H9 (cell line): ENCODE measurements around the gene OVOL1. TPM values are rescaled to one million over a fixed set of nuclear protein-coding genes. Genes with fewer than 3 reads are reported as not detected.

Experiments
- DNase-seq: peaks from one replicate; pipeline ENCODE4 v3.0.0-alpha.2; 2017
- H2AFZ ChIP-seq: one replicate; pipeline ENCODE4 v1.6.1; 2013; ENCODE audit warnings: mild to moderate bottlenecking, low read length, control low read depth, moderate library complexity
- H2AK5ac ChIP-seq: 2 replicates; pipeline ENCODE4 v1.6.1; 2013; ENCODE audit warnings: low read length, control low read depth, mixed read lengths; ENCODE audit not compliant: insufficient read length
- H2BK120ac ChIP-seq: one replicate; pipeline ENCODE4 v1.6.1; 2013; ENCODE audit warnings: low read depth, mild to moderate bottlenecking, low read length, control low read depth, inconsistent platforms; ENCODE audit not compliant: poor library complexity, severe bottlenecking
- H2BK12ac ChIP-seq: 2 replicates; pipeline ENCODE4 v1.6.1; 2013; ENCODE audit warnings: low read length, control low read depth, mixed read lengths, low read depth; ENCODE audit not compliant: insufficient read length
- H2BK15ac ChIP-seq: 2 replicates; pipeline ENCODE4 v1.6.1; 2013; ENCODE audit warnings: low read depth, low read length, control low read depth
- H2BK20ac ChIP-seq: one replicate; pipeline ENCODE4 v1.6.1; 2013; ENCODE audit warnings: low read depth, mild to moderate bottlenecking, low read length, control low read depth, inconsistent platforms; ENCODE audit not compliant: poor library complexity, severe bottlenecking
- H2BK5ac ChIP-seq: 2 replicates; pipeline ENCODE4 v1.6.1; 2013; ENCODE audit warnings: low read length, control low read depth, mixed read lengths; ENCODE audit not compliant: insufficient read length
- H3K14ac ChIP-seq: 2 replicates; pipeline ENCODE4 v1.6.1; 2013; ENCODE audit warnings: low read length, control low read depth; ENCODE audit not compliant: insufficient read depth
- H3K18ac ChIP-seq: 2 replicates; pipeline ENCODE4 v1.6.1; 2013; ENCODE audit warnings: low read depth, mild to moderate bottlenecking, mixed read lengths, low read length, control low read depth; ENCODE audit not compliant: insufficient read length
- H3K23ac ChIP-seq: 2 replicates; pipeline ENCODE4 v1.6.1; 2013; ENCODE audit warnings: low read length, control low read depth, mixed read lengths, low read depth; ENCODE audit not compliant: insufficient read length
- H3K23me2 ChIP-seq: 2 replicates; pipeline ENCODE4 v1.6.1; 2013; ENCODE audit warnings: low read depth, mild to moderate bottlenecking, mixed read lengths, low read length, control low read depth; ENCODE audit not compliant: insufficient read length, poor library complexity, severe bottlenecking
- H3K27ac ChIP-seq: 2 replicates; pipeline ENCODE4 v1.5.1; 2013; ENCODE audit warnings: low read length, control low read depth, mixed read lengths, low read depth; ENCODE audit not compliant: insufficient read length
- H3K27me3 ChIP-seq: 2 replicates; pipeline ENCODE4 v1.6.1; 2013; ENCODE audit warnings: low read length, control low read depth, inconsistent platforms; ENCODE audit not compliant: insufficient read depth
- H3K4ac ChIP-seq: 2 replicates; pipeline ENCODE4 v1.6.1; 2013; ENCODE audit warnings: low read depth, mild to moderate bottlenecking, control low read depth, inconsistent platforms, low read length, moderate library complexity
- H3K4me1 ChIP-seq: 2 replicates; pipeline ENCODE4 v1.6.1; 2013; ENCODE audit warnings: low read length, control low read depth, inconsistent platforms; ENCODE audit not compliant: insufficient read depth
- H3K4me2 ChIP-seq: 2 replicates; pipeline ENCODE4 v1.6.1; 2013; ENCODE audit warnings: low read length, control low read depth, mixed read lengths; ENCODE audit not compliant: insufficient read length, insufficient read depth
- H3K56ac ChIP-seq: 2 replicates; pipeline ENCODE4 v1.6.1; 2013; ENCODE audit warnings: low read depth, mild to moderate bottlenecking, mixed read lengths, low read length, control low read depth; ENCODE audit not compliant: insufficient read length
- H3K79me1 ChIP-seq: 2 replicates; pipeline ENCODE4 v1.6.1; 2013; ENCODE audit warnings: low read depth, mild to moderate bottlenecking, moderate library complexity, low read length, control low read depth, inconsistent platforms; ENCODE audit not compliant: insufficient read depth, poor library complexity, severe bottlenecking
- H3K79me2 ChIP-seq: 2 replicates; pipeline ENCODE4 v1.6.1; 2013; ENCODE audit warnings: low read length, control low read depth, inconsistent platforms; ENCODE audit not compliant: insufficient read depth
- H3K9ac ChIP-seq: 2 replicates; pipeline ENCODE4 v1.6.1; 2013; ENCODE audit warnings: low read length, control low read depth, mixed read lengths; ENCODE audit not compliant: insufficient read length; ENCODE audit errors: extremely low read depth
- H3K9me3 ChIP-seq: one replicate; pipeline ENCODE4 v1.6.1; 2013; ENCODE audit warnings: low read depth, low read length, inconsistent platforms; ENCODE audit not compliant: control insufficient read depth
- H3T11ph ChIP-seq: one replicate; pipeline ENCODE4 v1.6.1; 2013; ENCODE audit warnings: mild to moderate bottlenecking, low read length, control low read depth, inconsistent platforms
- H4K20me1 ChIP-seq: one replicate; pipeline ENCODE4 v1.6.1; 2013; ENCODE audit not compliant: control insufficient read depth, insufficient read length, insufficient read depth
- H4K5ac ChIP-seq: 2 replicates; pipeline ENCODE4 v1.6.1; 2013; ENCODE audit warnings: low read depth, mild to moderate bottlenecking, mixed read lengths, low read length, control low read depth; ENCODE audit not compliant: insufficient read length
- H4K8ac ChIP-seq: replicated peaks from 2 replicates; pipeline ENCODE4 v1.6.1; 2013; ENCODE audit warnings: low read length, control low read depth, mixed read lengths, low read depth; ENCODE audit not compliant: insufficient read length
- H4K91ac ChIP-seq: 2 replicates; pipeline ENCODE4 v1.6.1; 2013; ENCODE audit warnings: low read depth, mild to moderate bottlenecking, moderate library complexity, mixed read lengths, low read length, control low read depth; ENCODE audit not compliant: insufficient read length
- H3K27ac Mint-ChIP-seq, 3 experiments: 2 replicates in 2 of 3; 3 replicates in 1 of 3; pipeline ENCODE4 v1.8.0; 2020 to 2021; ENCODE audit warnings: mixed read lengths in 3 of 3, mild to moderate bottlenecking in 1 of 3, moderate library complexity in 1 of 3
- H3K27me3 Mint-ChIP-seq: 2 replicates; pipeline ENCODE4 v1.8.0; 2021; ENCODE audit warnings: low read depth, mild to moderate bottlenecking, moderate library complexity, mixed read lengths
- H3K36me3 Mint-ChIP-seq, 3 experiments: 2 replicates in 2 of 3; 3 replicates in 1 of 3; pipeline ENCODE4 v1.8.0; 2020 to 2021; ENCODE audit warnings: low read depth in 3 of 3, mixed read lengths in 3 of 3; ENCODE audit not compliant: insufficient read depth in 1 of 3
- H3K4me1 Mint-ChIP-seq, 2 experiments: 2 replicates each; pipeline ENCODE4 v1.8.0; 2020; ENCODE audit warnings: mixed read lengths in 2 of 2
- H3K4me3 Mint-ChIP-seq, 2 experiments: 2 replicates in 1 of 2; 3 replicates in 1 of 2; pipeline ENCODE4 v1.8.0; 2020 to 2021; ENCODE audit warnings: mild to moderate bottlenecking in 2 of 2, mixed read lengths in 2 of 2, moderate library complexity in 1 of 2
- H3K9me3 Mint-ChIP-seq, 2 experiments: 2 replicates in 1 of 2; 3 replicates in 1 of 2; pipeline ENCODE4 v1.8.0; 2020; ENCODE audit warnings: mild to moderate bottlenecking in 2 of 2, mixed read lengths in 2 of 2, moderate library complexity in 1 of 2
- WGBS: extraction: QIAGEN DNeasy Blood & Tissue Kit; methylation state at CpG from one replicate; pipeline ENCODE4 v1.1.7; 2013; ENCODE audit warnings: missing lambda C conversion rate, low lambda C conversion rate, mixed read lengths; ENCODE audit not compliant: insufficient read length; ENCODE audit errors: extremely low coverage; 5-methylcytosine and 5-hydroxymethylcytosine counted together
- total RNA-seq: library from RNA; stranded (reverse); gene quantifications from 2 replicates; pipeline ENCODE4 v1.2.1, GENCODE V29; 2021
- TF ChIP-seq, protein P1 (sequence below): fragments of 200-600 bp; sonication (generic); conservative IDR thresholded peaks from 3 replicates; pipeline ENCODE4 v1.8.0; 2021; ENCODE audit warnings: antibody characterized with exemption, mild to moderate bottlenecking

Gene OVOL1
- total RNA-seq, 1 experiment from 2014 or later: 5.1 TPM

DNA sequence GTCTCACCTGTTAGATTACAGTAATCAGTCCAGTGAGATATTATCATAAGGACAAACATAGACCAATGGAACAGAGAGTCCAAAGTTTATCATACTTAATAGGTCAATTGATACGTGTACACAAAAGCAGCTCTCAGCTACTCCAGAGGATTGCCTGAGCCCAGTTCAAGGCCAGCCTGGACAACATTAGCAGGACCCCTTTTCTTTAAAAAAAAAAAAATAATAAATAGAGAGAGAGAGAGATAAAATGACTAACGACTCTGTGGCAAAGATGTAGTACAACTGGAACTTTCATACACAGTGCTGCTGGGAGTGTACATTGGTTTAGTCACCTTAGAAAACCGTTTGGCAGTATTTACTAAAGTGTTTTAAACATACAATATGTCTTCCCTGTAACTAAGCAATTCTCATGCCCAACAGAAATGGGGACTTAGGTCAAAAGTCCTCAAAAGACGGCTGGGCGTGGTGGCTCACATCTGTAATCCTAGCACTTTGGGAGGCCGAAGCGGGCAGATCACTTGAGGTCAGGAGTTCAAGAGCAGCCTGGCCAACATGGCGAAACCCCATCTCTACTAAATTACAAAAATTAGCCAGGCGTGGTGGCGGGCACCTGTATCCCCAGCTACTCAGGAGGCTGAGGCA, 57.5 kb downstream of the OVOL1 start:
- no peak overlapping the region for H2AFZ ChIP-seq
- no peaks in the 10 kb centered on the region for H4K20me1 ChIP-seq
- H4K91ac ChIP-seq: no peak overlapping the region
- no peak overlapping the region for H3K4me2 ChIP-seq
- TF ChIP-seq, protein P1, sequence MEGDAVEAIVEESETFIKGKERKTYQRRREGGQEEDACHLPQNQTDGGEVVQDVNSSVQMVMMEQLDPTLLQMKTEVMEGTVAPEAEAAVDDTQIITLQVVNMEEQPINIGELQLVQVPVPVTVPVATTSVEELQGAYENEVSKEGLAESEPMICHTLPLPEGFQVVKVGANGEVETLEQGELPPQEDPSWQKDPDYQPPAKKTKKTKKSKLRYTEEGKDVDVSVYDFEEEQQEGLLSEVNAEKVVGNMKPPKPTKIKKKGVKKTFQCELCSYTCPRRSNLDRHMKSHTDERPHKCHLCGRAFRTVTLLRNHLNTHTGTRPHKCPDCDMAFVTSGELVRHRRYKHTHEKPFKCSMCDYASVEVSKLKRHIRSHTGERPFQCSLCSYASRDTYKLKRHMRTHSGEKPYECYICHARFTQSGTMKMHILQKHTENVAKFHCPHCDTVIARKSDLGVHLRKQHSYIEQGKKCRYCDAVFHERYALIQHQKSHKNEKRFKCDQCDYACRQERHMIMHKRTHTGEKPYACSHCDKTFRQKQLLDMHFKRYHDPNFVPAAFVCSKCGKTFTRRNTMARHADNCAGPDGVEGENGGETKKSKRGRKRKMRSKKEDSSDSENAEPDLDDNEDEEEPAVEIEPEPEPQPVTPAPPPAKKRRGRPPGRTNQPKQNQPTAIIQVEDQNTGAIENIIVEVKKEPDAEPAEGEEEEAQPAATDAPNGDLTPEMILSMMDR: no peak
- H3K23ac ChIP-seq: no peak overlapping the region
- Mint-ChIP-seq H3K9me3 (no peaks in the 10 kb centered on the region), H3K36me3 (no peaks in the 10 kb centered on the region), H3K4me3 (no peak overlapping the region), H3K4me1 (peaks cover 3 to 4% of the 10 kb centered on the region in 2 experiments; a peak in 2 of 4 replicates), H3K27ac (no peak overlapping the region), H3K27me3 (peaks cover 14% of the 10 kb centered on the region)
- H3K4ac ChIP-seq: no peak overlapping the region
- H3K9ac ChIP-seq: no peak overlapping the region
- no peak overlapping the region for H3K56ac ChIP-seq
- no peaks in the 10 kb centered on the region for H3K4me1 ChIP-seq
- no peaks in the 10 kb centered on the region for H3K79me1 ChIP-seq
- H4K5ac ChIP-seq: no peak overlapping the region
- no peak overlapping the region for H2BK5ac ChIP-seq
- H2AK5ac ChIP-seq: no peak overlapping the region
- no peak overlapping the region for H2BK12ac ChIP-seq
- H3K18ac ChIP-seq: no peak overlapping the region
- H2BK15ac ChIP-seq: no peak overlapping the region
- no CpG with 5 or more reads among the region's 10 CpGs for WGBS
- DNase-seq: no peak
- no peaks in the 10 kb centered on the region for H3K79me2 ChIP-seq
- no peaks in the 10 kb centered on the region for H3K9me3 ChIP-seq
- no peak overlapping the region for H3K14ac ChIP-seq
- H3K27me3 ChIP-seq: no peaks in the 10 kb centered on the region
- H3K27ac ChIP-seq: no peak overlapping the region
- no peak overlapping the region for H2BK20ac ChIP-seq
- H4K8ac ChIP-seq: no peak overlapping the region
- H3K23me2 ChIP-seq: no peaks in the 10 kb centered on the region
- no peak overlapping the region for H3T11ph ChIP-seq
- H2BK120ac ChIP-seq: no peak overlapping the region

Other genes starting within 250 kb of the OVOL1 start
- 10.6 and 12.1 TPM in 2 replicates for gene LTBP3, start 228.7 kb upstream of the OVOL1 start, total RNA-seq
- 43.7 and 45.8 TPM in 2 replicates for gene ZNRD2, start 216.6 kb upstream of the OVOL1 start, total RNA-seq
- 20.0 and 21.7 TPM in 2 replicates for gene FAM89B, start 214.5 kb upstream of the OVOL1 start, total RNA-seq
- gene EHBP1L1, start 211.0 kb upstream of the OVOL1 start, total RNA-seq: 13.8 and 14.5 TPM in 2 replicates
- 1.8 and 2.8 TPM in 2 replicates for gene KCNK7, start 191.3 kb upstream of the OVOL1 start, total RNA-seq
- 57.9 and 61.1 TPM in 2 replicates for gene MAP3K11, start 172.8 kb upstream of the OVOL1 start, total RNA-seq
- 48.3 and 50.5 TPM in 2 replicates for gene PCNX3, start 171.3 kb upstream of the OVOL1 start, total RNA-seq
- 32.0 and 37.4 TPM in 2 replicates for gene SIPA1, start 149.0 kb upstream of the OVOL1 start, total RNA-seq
- gene RELA, start 124.1 kb upstream of the OVOL1 start, total RNA-seq: 43.3 and 48.8 TPM in 2 replicates
- 56.7 and 57.4 TPM in 2 replicates for gene KAT5, start 74.8 kb upstream of the OVOL1 start, total RNA-seq
- 53.8 and 57.7 TPM in 2 replicates for gene RNASEH2C, start 66.3 kb upstream of the OVOL1 start, total RNA-seq
- gene AP5B1, start 6.1 kb upstream of the OVOL1 start, total RNA-seq: 9.4 and 9.6 TPM in 2 replicates
- gene SNX32, start 46.9 kb downstream of the OVOL1 start, total RNA-seq: 0.88 and 1.2 TPM in 2 replicates
- gene CFL1, start 71.1 kb downstream of the OVOL1 start, total RNA-seq: 1,107 and 1,147 TPM in 2 replicates
- gene MUS81, start 73.4 kb downstream of the OVOL1 start, total RNA-seq: 45.0 and 49.2 TPM in 2 replicates
- gene EFEMP2, start 85.7 kb downstream of the OVOL1 start, total RNA-seq: 22.9 and 26.2 TPM in 2 replicates
- not detected in 2 replicates for gene CTSW, start 92.8 kb downstream of the OVOL1 start, total RNA-seq
- gene FIBP, start 101.4 kb downstream of the OVOL1 start, total RNA-seq: 86.8 and 87.0 TPM in 2 replicates
- gene CCDC85B, start 103.6 kb downstream of the OVOL1 start, total RNA-seq: 23.3 and 23.4 TPM in 2 replicates
- 33.7 and 36.1 TPM in 2 replicates for gene FOSL1, start 113.3 kb downstream of the OVOL1 start, total RNA-seq
- 14.0 and 15.7 TPM in 2 replicates for gene C11orf68, start 132.0 kb downstream of the OVOL1 start, total RNA-seq
- 101 and 105 TPM in 2 replicates for gene DRAP1, start 132.4 kb downstream of the OVOL1 start, total RNA-seq
- gene TSGA10IP, start 158.4 kb downstream of the OVOL1 start, total RNA-seq: 2.2 and 3.1 TPM in 2 replicates
- 52.0 and 57.8 TPM in 2 replicates for gene SART1, start 174.7 kb downstream of the OVOL1 start, total RNA-seq
- 46.7 and 52.6 TPM in 2 replicates for gene EIF1AD, start 215.1 kb downstream of the OVOL1 start, total RNA-seq
- gene BANF1, start 215.4 kb downstream of the OVOL1 start, total RNA-seq: 346 and 359 TPM in 2 replicates
- not detected in 2 replicates for gene CST6, start 224.9 kb downstream of the OVOL1 start, total RNA-seq
- not detected in 2 replicates for gene CATSPER1, start 239.4 kb downstream of the OVOL1 start, total RNA-seq